NCI-H748 treated with DMSO at 0.1 percent for 48 hours (cell line): ENCODE data around the gene PAPOLG.
"Not testable (repeated sequence)": the region's sequence is repeated elsewhere in the genome, so short reads cannot be mapped to it uniquely, and the experiment has no call there.

ENCODE experiments used
- DNase-seq: peaks from one replicate; lab custom pipeline; 2025; lab: John Stamatoyannopoulos, UW

Gene PAPOLG

DNA sequence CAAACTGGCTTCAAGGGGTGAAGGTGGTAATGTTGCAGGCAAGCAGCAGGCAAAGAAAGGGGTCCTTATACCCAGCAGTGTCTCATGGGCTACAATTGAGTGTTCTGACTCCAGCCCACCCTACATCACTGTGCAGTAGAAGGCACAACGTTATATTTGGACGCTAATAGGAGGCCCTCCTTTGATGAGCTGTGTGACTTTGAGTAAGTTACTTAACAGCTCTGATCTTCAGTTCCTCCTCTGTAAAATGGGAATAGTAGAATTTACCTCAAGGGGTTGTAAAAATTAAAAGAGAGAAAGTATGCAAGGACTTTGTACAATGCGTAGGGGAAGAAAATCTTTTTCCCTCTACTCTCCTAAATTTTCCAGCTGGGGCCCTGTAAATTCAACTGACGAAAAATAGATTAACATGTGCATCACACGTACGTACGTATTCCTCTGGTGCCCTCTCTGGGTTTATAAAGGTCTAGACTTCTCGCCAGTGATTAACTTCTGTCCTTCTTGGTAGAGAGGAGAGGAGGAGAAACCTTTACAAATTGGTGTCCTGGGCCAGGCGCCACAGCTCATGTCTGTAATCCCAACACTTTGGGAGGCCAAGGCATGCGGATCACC is 67.7 kb downstream of the PAPOLG start:
- DNase-seq, result no peak

DNA sequence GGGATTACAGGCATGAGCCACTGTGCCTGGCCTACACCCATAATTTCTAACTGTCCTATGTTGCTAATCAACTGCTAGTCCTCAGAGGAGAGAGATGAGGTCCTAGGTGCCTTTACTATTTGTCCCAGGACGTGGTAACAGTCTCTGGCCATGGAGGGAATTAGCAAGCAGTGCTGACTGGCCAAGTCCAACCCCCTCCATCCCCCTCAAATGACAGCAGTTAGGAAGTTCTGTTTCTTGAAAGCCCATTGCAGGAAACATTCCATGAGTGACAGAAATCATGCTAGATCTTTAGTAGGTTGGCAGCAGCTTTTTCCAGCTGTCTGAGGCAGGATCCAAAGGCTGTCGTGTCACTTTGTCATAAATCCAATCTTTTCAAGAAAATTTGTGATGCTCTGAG is 69.6 kb downstream of the PAPOLG start:
- DNase-seq, result no peak

DNA sequence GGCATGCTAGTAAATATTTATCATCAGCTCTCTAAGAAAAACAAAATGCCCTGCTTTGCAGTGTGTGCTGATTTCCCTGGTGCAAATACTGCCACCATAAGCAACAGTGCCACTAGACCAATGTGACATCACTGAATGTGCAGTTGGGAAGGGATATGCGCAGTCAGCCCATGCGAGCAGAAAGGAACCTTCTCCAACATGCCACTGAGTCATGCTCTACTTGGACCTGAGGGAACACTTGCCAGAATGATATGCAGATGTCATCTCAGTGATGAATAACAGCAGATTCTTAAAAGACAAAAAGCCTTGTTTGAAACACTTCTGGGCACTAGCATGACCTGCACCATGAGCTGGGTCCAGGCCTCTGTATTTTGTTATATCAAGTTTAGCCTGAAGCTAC is 70.0 kb downstream of the PAPOLG start:
- DNase-seq, result no peak

DNA sequence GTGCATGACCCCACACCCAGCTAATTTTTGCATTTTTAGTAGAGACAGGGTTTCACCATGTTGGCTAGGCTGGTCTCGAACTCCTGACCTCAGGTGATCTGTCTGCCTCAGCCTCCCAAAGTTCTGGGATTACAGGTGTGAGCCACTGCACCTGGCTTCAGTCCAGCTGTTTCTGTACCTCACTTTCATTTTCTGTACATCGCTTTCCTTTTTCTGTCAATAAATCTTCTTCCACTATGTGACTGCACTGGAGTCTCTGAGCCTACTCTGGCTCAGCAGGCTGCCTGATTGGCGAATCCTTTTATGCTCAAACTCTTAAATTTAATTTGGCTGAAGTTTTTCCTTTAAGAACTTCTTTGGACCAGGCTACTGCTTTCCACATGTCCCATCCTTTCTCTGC is 70.8 kb downstream of the PAPOLG start:
- not testable (repeated sequence) for DNase-seq

DNA sequence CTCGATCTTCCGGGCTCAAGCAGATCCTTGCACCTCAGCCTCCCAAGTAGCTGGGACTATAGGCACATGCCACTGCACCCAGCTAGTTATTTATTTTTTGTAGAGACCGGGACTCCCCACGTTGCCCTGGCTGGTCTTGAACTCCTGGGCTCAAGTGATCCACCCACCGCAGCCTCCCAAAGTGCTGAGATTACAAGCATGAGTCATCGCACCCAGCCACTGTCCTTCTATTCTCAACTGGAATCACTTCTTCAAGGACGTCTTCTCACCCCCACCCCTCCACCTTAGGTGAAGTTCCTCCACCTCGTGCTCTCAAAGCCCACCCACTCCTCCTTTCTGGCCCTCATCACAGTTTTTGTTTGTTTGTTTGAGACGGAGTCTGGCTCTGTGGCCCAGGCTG is 71.3 kb downstream of the PAPOLG start:
- DNase-seq, result no peak

DNA sequence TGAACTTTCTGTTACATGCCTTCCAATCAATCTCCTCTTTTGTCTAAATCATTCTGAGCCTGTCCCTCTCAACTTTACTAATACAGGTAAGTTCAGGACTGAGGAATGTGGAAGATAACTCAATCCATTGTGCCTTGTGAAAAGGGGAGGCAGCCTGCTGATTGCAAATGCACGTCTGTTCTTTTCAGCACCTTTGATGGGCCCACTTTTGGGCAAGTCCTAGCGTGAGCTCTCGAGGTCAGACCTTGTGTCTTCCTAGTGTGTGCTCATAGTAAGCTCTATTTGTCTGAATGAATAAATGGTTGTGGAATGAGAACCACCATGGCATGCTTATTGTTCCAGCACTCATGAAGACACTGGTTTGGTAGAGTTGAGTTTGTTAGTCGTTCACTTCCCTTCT is 74.9 kb downstream of the PAPOLG start:
- no peak for DNase-seq

DNA sequence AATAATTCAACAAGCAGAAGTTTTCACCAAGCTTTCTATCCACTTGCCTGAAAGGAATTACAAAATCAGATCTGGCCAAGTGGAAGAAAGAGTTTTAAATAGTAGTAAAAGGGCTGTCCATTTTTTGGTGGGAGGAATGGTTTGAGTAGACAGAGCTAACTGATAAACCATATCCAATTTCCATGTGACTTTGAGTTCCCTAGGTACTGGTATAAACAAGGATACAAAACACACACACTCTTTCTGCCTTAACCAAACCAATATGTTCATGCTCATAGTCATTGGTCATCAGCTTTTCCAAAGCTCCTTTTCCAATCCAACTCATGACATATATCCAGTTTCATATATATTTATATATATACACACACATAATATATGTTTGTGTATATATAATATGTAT is 75.9 kb downstream of the PAPOLG start:
- no peak for DNase-seq

DNA sequence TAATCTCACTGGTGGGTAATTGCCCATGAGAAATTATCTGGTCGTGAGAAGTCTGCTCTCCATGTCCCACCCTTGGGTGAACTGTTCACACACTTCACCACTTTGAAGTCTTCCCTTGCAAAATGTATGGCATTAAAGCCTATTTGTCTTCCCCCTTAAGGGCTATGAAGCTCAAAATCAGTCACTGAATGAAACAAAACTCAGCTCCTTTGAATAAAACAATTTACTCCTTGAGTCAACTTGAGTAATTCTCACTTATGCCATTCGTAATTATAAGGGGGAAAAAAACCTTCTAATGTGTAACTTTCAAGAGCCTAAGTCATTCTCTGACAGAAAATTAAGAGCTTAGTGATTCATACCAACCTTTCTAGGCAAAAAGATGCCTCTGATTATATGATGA is 76.6 kb downstream of the PAPOLG start:
- DNase-seq, result no peak

DNA sequence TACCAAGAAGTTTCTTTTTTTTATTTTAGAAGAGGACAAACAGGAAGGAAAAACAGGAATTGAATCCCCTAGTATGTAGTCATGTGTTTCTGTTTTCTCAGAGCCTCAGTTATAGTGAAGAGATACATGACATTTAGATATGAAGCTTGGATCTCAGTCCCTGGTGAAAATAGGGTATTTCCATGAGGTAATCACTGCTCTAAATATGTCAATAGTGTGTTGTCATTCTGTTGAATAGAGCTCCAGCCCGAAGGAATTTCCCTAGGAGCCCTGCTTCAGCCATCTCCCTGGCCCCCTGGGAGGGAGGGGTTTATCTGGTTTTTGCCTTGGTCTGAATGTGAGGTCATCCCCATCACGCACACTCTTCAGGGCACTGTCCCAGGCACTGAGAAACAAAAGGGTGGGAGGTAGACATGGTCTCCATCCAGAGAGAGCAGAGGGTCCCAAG is 78.2 kb downstream of the PAPOLG start:
- no peak for DNase-seq

DNA sequence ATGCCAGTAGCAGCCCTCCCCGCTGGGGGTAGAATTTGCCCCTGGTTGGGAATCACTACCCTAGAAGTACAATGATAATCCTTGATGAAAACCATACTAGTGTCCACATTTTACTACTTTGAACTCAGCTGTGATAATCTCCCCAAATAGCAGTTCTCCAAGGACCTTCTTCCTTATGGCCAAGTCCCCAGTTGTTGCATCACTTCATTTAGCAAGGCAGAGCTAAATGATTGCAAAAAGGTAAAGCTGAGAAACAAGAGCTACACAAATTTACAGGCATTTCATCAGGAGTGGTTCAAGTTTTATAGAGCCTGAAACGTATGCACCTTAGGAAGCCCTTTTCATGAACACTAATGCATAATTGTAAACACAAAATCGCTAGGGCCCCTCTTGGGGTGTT is 80.4 kb downstream of the PAPOLG start:
- no peak for DNase-seq

DNA sequence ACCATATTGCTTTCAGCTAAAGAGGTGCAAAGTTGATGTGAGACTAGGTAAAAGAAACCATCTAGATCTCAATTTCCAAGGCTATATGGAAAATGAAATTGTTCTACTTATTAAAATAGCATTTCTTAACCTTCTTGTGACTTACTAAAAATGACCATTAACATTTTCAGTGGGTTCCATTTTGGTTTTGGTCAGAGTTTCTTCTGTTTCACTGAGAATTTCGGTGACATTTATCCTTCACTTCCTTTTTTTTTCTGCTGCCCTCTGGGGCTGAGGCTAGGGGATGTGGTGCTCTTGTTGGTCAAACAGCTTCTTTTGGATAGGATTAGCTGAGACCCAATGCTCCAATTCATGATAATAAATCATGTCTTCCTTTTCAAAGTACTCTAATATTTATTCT is 81.1 kb downstream of the PAPOLG start:
- no peak for DNase-seq

DNA sequence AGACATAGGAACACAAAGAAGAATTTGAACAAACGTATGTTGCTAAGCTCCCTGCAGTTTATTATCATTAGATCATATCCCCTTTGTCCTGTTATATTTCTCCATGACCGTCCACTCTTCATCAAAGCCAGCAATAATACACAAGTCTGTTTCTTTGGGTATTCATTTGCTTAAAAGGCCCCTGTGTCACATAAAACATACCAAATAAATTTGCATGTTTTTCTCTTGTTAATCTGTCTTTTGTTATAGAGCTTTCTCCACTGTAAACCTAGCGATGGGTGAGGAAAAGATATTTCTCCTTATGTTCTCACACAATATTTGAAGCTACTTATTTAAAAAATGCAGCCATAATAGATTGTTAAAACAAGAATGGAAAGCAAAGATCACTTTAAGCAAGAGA is 82.4 kb downstream of the PAPOLG start:
- no peak for DNase-seq

DNA sequence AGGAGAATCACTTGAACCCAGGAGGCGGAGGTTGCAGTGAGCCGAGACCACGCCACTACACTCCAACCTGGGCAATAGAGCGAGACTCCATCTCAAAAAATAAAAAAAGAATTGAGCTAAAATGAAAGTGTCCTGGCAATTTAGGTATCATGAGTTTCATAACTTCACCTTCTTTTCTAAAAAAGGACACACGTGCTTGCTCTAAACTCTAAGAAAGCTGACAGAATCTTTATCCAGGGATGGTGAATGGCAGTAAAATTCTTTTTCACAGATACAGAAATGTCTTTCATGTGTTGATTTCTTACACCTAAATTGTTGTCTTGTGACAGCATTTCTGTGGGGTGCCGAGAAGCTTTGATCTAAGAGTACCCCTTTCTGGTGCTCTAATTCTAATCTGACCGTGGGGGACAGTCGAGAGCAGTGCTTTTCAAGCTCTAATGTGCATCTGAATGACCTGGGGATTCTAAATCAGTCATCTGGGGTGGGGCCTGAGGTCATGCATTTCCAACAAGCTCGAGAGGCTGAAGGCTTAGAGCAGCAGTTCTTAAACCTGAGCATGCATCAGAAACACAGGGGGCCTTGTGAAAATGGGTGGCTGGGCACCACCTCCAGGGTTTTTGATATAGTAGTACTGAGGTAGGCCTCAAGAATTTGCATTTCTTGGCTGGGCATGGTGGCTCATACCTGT is 83.2 kb downstream of the PAPOLG start:
- no peak for DNase-seq

DNA sequence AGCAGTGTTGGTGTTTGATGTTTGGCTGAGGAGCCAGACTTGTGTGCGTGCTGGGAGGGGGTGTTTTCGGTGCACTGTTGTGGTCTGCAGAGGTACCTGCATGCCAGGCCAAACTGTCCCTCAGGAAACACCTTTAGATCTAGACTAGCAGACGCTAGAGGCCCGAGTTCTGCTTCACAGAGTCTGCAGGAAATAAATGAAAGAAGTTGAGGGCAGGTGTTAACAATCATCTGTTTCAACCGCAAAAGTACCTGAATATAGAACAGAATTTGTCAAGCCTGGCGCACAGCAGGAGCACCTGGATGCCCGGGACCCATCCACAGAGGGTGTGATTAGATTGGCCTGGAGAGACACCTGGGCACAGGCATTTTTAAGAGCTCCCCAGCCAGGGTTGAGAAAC is 84.8 kb downstream of the PAPOLG start:
- no peak for DNase-seq

DNA sequence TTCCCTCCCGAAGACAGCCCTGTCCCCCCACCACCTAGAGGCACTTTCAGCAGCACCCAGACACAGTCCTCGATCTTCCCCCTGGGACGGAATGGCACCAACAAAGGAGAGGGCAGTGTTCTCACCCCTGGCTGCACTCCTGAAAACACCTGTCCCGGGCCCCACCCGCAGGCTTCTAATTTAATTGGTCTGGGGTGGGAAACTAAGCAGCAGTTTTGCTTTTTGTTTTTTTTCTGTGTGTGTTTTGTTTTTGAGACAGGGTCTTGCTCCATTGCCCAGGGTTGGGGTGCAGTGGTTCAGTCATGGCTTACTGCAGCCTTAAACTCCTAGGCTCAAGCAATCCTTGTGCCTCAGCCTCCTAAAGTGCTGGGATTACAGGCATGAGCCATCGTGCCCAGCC is 86.9 kb downstream of the PAPOLG start:
- no peak for DNase-seq

DNA sequence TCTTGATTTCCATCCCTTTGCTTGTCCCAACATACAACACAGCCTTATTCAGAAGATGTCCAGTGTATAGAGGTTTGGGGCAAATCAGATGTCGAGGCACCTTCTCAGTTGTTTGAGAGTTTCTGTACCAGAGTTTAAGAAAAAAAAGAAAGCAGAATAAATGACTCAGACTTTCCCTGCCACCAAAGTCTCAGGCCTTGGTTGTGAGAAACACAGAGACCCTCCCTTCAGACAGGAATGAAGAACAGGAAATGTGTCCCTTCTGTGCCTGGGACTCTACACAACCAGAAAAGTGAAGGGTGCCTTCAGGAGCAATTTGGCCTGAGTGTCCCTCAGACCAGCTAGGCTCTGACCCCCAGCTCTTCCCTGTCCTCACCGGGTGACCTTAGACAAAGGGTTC is 88.0 kb downstream of the PAPOLG start:
- DNase-seq, result no peak

DNA sequence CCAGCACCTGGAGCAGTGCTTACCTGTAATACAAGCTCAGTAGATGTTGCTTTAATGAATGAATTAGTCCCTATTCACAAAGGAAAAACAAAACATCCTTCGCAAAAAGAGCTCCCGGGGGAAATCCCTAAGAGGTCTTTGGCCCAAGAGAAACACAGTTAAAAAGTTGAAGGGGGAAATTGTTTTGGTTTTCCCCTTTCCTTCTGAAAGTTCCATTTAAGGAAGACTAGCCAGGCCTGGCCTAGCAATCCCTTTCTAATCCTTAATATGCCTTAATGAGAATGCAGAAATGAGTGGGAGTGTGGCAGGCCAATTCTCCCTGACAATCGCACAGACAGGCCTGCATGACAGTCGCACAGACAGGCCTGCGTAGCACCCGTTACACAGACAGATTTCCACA is 91.8 kb downstream of the PAPOLG start:
- DNase-seq, result no peak
